GM03348 (cell line): ENCODE results near the gene RAD51B.
"Not testable (repeated sequence)": the region's sequence is repeated elsewhere in the genome, so short reads cannot be mapped to it uniquely, and the experiment has no call there.

Experiments
- DNase-seq: peaks from one replicate; pipeline ENCODE4 v3.0.0; 2012; ENCODE audit warnings: low spot score

The RAD51B gene

GRCh38 chr14:68657300-68658028 lies 837.9 kb downstream of the RAD51B start:
- no peak for DNase-seq

GRCh38 chr14:68658029-68658509 lies 838.5 kb downstream of the RAD51B start:
- DNase-seq = no peak

- DNase-seq = no peak
Observed at GRCh38 chr14:68658943-68659931, 839.7 kb downstream of the RAD51B start.

GRCh38 chr14:68660495-68660894 lies 840.9 kb downstream of the RAD51B start:
- DNase-seq = no peak

GRCh38 chr14:68661226-68662225 lies 841.9 kb downstream of the RAD51B start:
- DNase-seq = no peak

GRCh38 chr14:68662392-68662791 lies 842.8 kb downstream of the RAD51B start:
- no peak for DNase-seq

GRCh38 chr14:68662826-68663225 lies 843.2 kb downstream of the RAD51B start:
- not testable (repeated sequence) for DNase-seq

GRCh38 chr14:68663385-68664076 lies 844.0 kb downstream of the RAD51B start:
- no peak for DNase-seq

GRCh38 chr14:68664225-68664681 lies 844.7 kb downstream of the RAD51B start:
- DNase-seq = no peak

- DNase-seq = no peak
Observed at GRCh38 chr14:68665131-68665530, 845.6 kb downstream of the RAD51B start.

GRCh38 chr14:68665792-68666204 lies 846.2 kb downstream of the RAD51B start:
- DNase-seq = no peak

- DNase-seq = no peak
Observed at GRCh38 chr14:68666236-68666635, 846.7 kb downstream of the RAD51B start.

GRCh38 chr14:68666899-68667298 lies 847.3 kb downstream of the RAD51B start:
- no peak for DNase-seq

GRCh38 chr14:68667313-68667791 lies 847.8 kb downstream of the RAD51B start:
- peak; percentile 68 for DNase-seq

GRCh38 chr14:68668028-68668427 lies 848.4 kb downstream of the RAD51B start:
- DNase-seq = no peak

- no peak for DNase-seq
Observed at GRCh38 chr14:68668531-68668930, 849.0 kb downstream of the RAD51B start.

- DNase-seq = no peak
Observed at GRCh38 chr14:68669111-68669511, 849.5 kb downstream of the RAD51B start.

GRCh38 chr14:68669603-68670358 lies 850.2 kb downstream of the RAD51B start:
- DNase-seq = no peak

GRCh38 chr14:68670359-68670715 lies 850.8 kb downstream of the RAD51B start:
- DNase-seq = no peak

- DNase-seq = no peak
Observed at GRCh38 chr14:68671909-68672308, 852.3 kb downstream of the RAD51B start.
